Measurements from ENCODE around the gene SMAP1. TPM values are rescaled to one million over a fixed set of nuclear protein-coding genes. Genes with fewer than 3 reads are reported as not detected.
A peak's percentile ranks its signal among the peaks of the same experiment; 100 is the strongest.

SMAP1 gene
- total and polyA plus RNA-seq, 9 of the 15 experiments (the other 6 are each of a cell fraction or from before 2014, with no cell fraction given) = 11.4 to 26.4 (median 15.5) TPM

GRCh38 chr6:70843328-70843918 lies 175.7 kb downstream of the SMAP1 start:
- in situ Hi-C loops (cut with MboI) = no loop called here
- H3K27me3 ChIP-seq (ENCODE audit: control insufficient read depth in 2 of 2, insufficient read depth in 2 of 2, low read length in 2 of 2) = no peaks in the 10 kb centered on the region
- no peaks in the 10 kb centered on the region for H3K9me1 ChIP-seq (ENCODE audit: control insufficient read depth, insufficient read depth, low read length)
- DNase-seq (ENCODE audit: extremely low read depth in 1 of 4, low spot score in 3 of 4) (no peak), ATAC-seq (0 out of 3 replicates have a peak, but pooled peaks have one; percentile 33), FAIRE-seq (no peak)
- H3K9me3 ChIP-seq (replicated peaks; ENCODE audit: control insufficient read depth, insufficient read depth, low read depth, low read length) = no peaks in the 10 kb centered on the region
- no peak overlapping the region for H2AFZ ChIP-seq (ENCODE audit: low read depth, low read length)
- intact Hi-C loops (cut with micrococcal nuclease) = no loop called here
- no peak for TF ChIP-seq HES1 (IDR thresholded peaks at IDR 0.05; ENCODE audit: low read depth)
- TF ChIP-seq SMC3 (conservative IDR thresholded peaks at IDR 0.05; ENCODE audit: insufficient read depth, low read depth, low read length) = no peak
- TF ChIP-seq ILF3 (IDR thresholded peaks at IDR 0.05; ENCODE audit: borderline replicate concordance) = no peak
- TF ChIP-seq ZFP36 (IDR thresholded peaks at IDR 0.05; ENCODE audit: low read depth, low read length, partially characterized antibody) = peak; percentile 79
- no peak for TF ChIP-seq NFRKB (IDR thresholded peaks at IDR 0.05; ENCODE audit: low read depth)
- TF ChIP-seq ZNF77 (CRISPR knock-in tag; IDR thresholded peaks at IDR 0.05) = no peak
- TF ChIP-seq NRF1 (conservative IDR thresholded peaks at IDR 0.05 in 1 of 2, IDR thresholded peaks at IDR 0.05 in 1 of 2) = no peak
- TF ChIP-seq TCF3 (CRISPR knock-in tag; IDR thresholded peaks at IDR 0.05) = no peak
- peak; percentile 17 to 30 (median 21); a peak in 2 of 6 replicates for TF ChIP-seq CTCF (IDR thresholded peaks at IDR 0.05 in 2 of 3, conservative IDR thresholded peaks at IDR 0.05 in 1 of 3; ENCODE audit: insufficient read depth in 2 of 3, low read depth in 1 of 3, low read length in 3 of 3)
- no peak for TF ChIP-seq CEBPZ (IDR thresholded peaks at IDR 0.05; ENCODE audit: borderline replicate concordance, low read depth, low read length)
- TF ChIP-seq RBM25 (IDR thresholded peaks at IDR 0.05; ENCODE audit: low read depth, low read length, severe bottlenecking) = peak; percentile 98
- TF ChIP-seq RAD21 (CRISPR knock-in tag; conservative IDR thresholded peaks at IDR 0.05 in 1 of 2, IDR thresholded peaks at IDR 0.05 in 1 of 2) = peak in 1 of 2 experiments; percentile 21; a peak in 1 of 4 replicates
- peak; percentile 38; the same call in 1 of the 2 replicates for TF ChIP-seq BCOR (IDR thresholded peaks at IDR 0.05)
- H3K79me2 ChIP-seq (ENCODE audit: control insufficient read depth, insufficient read depth, low read length) = no peaks in the 10 kb centered on the region
- ChIA-PET POLR2A (no interaction called here), CTCF (ENCODE audit: low intra/inter-chr PET ratio) (no interaction called here)
- no peak overlapping the region for H3K27ac ChIP-seq (ENCODE audit: extremely low read depth, low read depth, low read length)
- no peak overlapping the region for H3K9ac ChIP-seq (ENCODE audit: insufficient read depth in 1 of 2, low read depth in 2 of 2, low read length in 2 of 2)
- no peak overlapping the region for H3K4me2 ChIP-seq (ENCODE audit: insufficient read depth, low read length)
- no peaks in the 10 kb centered on the region for H3K36me3 ChIP-seq (ENCODE audit: control insufficient read depth, insufficient read depth, low read length)
- peaks cover 0 to 6% of the 10 kb centered on the region in 2 experiments; a peak in 2 of 5 replicates for H3K4me1 ChIP-seq (replicated peaks in 1 of 2; ENCODE audit: control insufficient read depth in 2 of 2, insufficient read depth in 2 of 2, low read length in 2 of 2)
- 21% methylated on average over 4 of the region's 4 CpGs for WGBS (ENCODE audit: insufficient coverage, low coverage, missing lambda C conversion rate)
- no peak overlapping the region for H3K4me3 ChIP-seq
- peaks cover 2% of the 10 kb centered on the region; the same call in 1 of the 2 replicates for H4K20me1 ChIP-seq (replicated peaks; ENCODE audit: control insufficient read depth, insufficient read depth, low read length)
- no TSS peak for BruUV-seq (replicated peaks)

Measured in K562 (cell line).